Transverse colon (tissue), 4 donors: ENCODE results near the gene GNAS.

Source experiments
- POLR2AphosphoS5 ChIP-seq, 3 donors: sonication (generic); formaldehyde crosslinking; IDR thresholded peaks; one replicate each; pipeline ENCODE4 v1.6.1; 2016; ENCODE audit warnings: antibody characterized with exemption in 3 of 3
- TF ChIP-seq, protein P1 (sequence below), 5 experiments: fragments of 200-600 bp in 3 of 5; fragments of 450-650 bp in 2 of 5; sonication (generic) in 3 of 5; IDR thresholded peaks; 1 replicate in 2 of 5; 2 replicates in 3 of 5; pipeline ENCODE4 v1.5.1; 2016 to 2017; ENCODE audit warnings: antibody characterized with exemption in 5 of 5, inconsistent platforms in 3 of 5, mild to moderate bottlenecking in 2 of 5, moderate library complexity in 1 of 5

DNA sequence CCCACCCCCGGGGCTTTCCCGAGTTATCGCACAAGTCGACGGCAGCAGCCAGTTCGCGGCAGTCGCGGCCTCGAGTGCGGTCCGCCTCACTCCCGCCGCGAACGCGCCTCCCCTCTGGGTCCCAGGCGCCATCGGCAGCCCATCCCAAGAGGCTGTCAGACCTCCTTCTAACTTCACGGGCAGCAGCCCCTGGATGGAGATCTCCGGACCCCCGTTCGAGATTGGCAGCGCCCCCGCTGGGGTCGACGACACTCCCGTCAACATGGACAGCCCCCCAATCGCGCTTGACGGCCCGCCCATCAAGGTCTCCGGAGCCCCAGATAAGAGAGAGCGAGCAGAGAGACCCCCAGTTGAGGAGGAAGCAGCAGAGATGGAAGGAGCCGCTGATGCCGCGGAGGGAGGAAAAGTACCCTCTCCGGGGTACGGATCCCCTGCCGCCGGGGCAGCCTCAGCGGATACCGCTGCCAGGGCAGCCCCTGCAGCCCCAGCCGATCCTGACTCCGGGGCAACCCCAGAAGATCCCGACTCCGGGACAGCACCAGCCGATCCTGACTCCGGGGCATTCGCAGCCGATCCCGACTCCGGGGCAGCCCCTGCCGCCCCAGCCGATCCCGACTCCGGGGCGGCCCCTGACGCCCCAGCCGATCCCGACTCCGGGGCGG lies 1.6 kb downstream of the GNAS start:
- TF ChIP-seq, protein P1, sequence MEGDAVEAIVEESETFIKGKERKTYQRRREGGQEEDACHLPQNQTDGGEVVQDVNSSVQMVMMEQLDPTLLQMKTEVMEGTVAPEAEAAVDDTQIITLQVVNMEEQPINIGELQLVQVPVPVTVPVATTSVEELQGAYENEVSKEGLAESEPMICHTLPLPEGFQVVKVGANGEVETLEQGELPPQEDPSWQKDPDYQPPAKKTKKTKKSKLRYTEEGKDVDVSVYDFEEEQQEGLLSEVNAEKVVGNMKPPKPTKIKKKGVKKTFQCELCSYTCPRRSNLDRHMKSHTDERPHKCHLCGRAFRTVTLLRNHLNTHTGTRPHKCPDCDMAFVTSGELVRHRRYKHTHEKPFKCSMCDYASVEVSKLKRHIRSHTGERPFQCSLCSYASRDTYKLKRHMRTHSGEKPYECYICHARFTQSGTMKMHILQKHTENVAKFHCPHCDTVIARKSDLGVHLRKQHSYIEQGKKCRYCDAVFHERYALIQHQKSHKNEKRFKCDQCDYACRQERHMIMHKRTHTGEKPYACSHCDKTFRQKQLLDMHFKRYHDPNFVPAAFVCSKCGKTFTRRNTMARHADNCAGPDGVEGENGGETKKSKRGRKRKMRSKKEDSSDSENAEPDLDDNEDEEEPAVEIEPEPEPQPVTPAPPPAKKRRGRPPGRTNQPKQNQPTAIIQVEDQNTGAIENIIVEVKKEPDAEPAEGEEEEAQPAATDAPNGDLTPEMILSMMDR (IDR thresholded peaks at IDR 0.05), result no peak
- no peak for TF ChIP-seq POLR2AphosphoS5 (IDR thresholded peaks at IDR 0.05)
